Lung (tissue), 12 donors: Measurements from ENCODE around the gene SPIRE1. TPM values are rescaled to one million over a fixed set of nuclear protein-coding genes. Genes with fewer than 3 reads are reported as not detected.

Source experiments
- ATAC-seq: fragments of 200-7000 bp; cut with Tn5 transposase; one replicate; pipeline ENCODE4 v1.9.1; 2020; ENCODE audit warnings: moderate number of reproducible peaks; ENCODE audit not compliant: insufficient read depth, low FRiP score
- DNase-seq, 3 donors: peaks; one replicate each; pipeline ENCODE4 v3.0.0-alpha.2; 2013 to 2017
- H3K27ac ChIP-seq, 2 donors: one replicate each; pipeline ENCODE4 v1.5.1; 2013; ENCODE audit warnings: mild to moderate bottlenecking in 2 of 2, moderate library complexity in 2 of 2, control low read depth in 1 of 2, inconsistent platforms in 1 of 2, low read depth in 1 of 2, low read length in 1 of 2
- H3K27me3 ChIP-seq, 3 donors: one replicate each; pipeline ENCODE4 v1.5.1; 2013; ENCODE audit warnings: low read length in 2 of 3; ENCODE audit not compliant: control insufficient read depth in 3 of 3, insufficient read depth in 3 of 3
- H3K36me3 ChIP-seq, 4 donors: one replicate each; pipeline ENCODE4 v1.5.1; 2013; ENCODE audit warnings: low read length in 4 of 4, mild to moderate bottlenecking in 1 of 4, moderate library complexity in 1 of 4; ENCODE audit not compliant: control insufficient read depth in 4 of 4, insufficient read depth in 4 of 4
- H3K4me1 ChIP-seq, 5 donors: one replicate each; pipeline ENCODE4 v1.5.1; 2013; ENCODE audit warnings: low read length in 5 of 5, mild to moderate bottlenecking in 2 of 5, moderate library complexity in 1 of 5; ENCODE audit not compliant: control insufficient read depth in 5 of 5, insufficient read depth in 5 of 5
- H3K4me3 ChIP-seq: one replicate; pipeline ENCODE4 v1.5.1; 2013; ENCODE audit warnings: mild to moderate bottlenecking, control low read depth, moderate library complexity
- H3K9ac ChIP-seq, 2 donors: one replicate each; pipeline ENCODE4 v1.5.1; 2013; ENCODE audit warnings: low read length in 2 of 2, control low read depth in 1 of 2; ENCODE audit not compliant: insufficient read depth in 1 of 2
- H3K9me3 ChIP-seq, 4 donors: one replicate each; pipeline ENCODE4 v1.5.1; 2013; ENCODE audit warnings: low read length in 3 of 4, mild to moderate bottlenecking in 1 of 4, moderate library complexity in 1 of 4; ENCODE audit not compliant: control insufficient read depth in 4 of 4, insufficient read depth in 3 of 4
- WGBS, 2 donors: extraction: QIAGEN DNeasy Blood & Tissue Kit; methylation state at CpG; one replicate each; pipeline ENCODE4 v1.1.7; 2013; 5-methylcytosine and 5-hydroxymethylcytosine counted together
- polyA plus RNA-seq, 2 donors: library from polyadenylated mRNA; stranded (reverse); fragments of 200-250 nt; gene quantifications; one replicate each; pipeline ENCODE4 v1.2.1, GENCODE V29; 2013
- total RNA-seq, 2 donors: library from RNA; depleted of rRNA in 1 of 2; stranded (reverse); fragments of >200 nt in 1 of 2; gene quantifications; one replicate each; pipeline ENCODE4 v1.2.1, GENCODE V29; 2014 to 2021
- TF ChIP-seq, protein P1 (sequence below): IDR thresholded peaks from 2 replicates; pipeline ENCODE4 v1.5.1; 2012; ENCODE audit warnings: mild to moderate bottlenecking; ENCODE audit errors: control extremely low read depth, extremely low read depth
- donor health status: control.
- donor health status: control.
- donor health status: Bipolar disorder and iron deficiency.
- donor health status: healthy.
- donor health status: DM: yes; HTN: yes; CAD: no.

Gene SPIRE1
- total and polyA plus RNA-seq, 4 donors: 8.7 to 34.0 (median 14.8) TPM

GRCh38 chr18:12593866-12594265 is 64.0 kb downstream of the SPIRE1 start:
- Histone ChIP-seq H3K9me3 (no peaks in the 10 kb centered on the region), H3K27me3 (no peaks in the 10 kb centered on the region), H3K4me1 (peaks cover 3 to 16% (median 6%) of the 10 kb centered on the region in 5 donors), H3K36me3 (no peaks in the 10 kb centered on the region), H3K9ac (no peak overlapping the region), H3K4me3 (no peak overlapping the region), H3K27ac (no peak overlapping the region)
- ATAC-seq (no peak), DNase-seq (peak in 2 of 3 donors; percentile 47 to 58)
- TF ChIP-seq, protein P1, sequence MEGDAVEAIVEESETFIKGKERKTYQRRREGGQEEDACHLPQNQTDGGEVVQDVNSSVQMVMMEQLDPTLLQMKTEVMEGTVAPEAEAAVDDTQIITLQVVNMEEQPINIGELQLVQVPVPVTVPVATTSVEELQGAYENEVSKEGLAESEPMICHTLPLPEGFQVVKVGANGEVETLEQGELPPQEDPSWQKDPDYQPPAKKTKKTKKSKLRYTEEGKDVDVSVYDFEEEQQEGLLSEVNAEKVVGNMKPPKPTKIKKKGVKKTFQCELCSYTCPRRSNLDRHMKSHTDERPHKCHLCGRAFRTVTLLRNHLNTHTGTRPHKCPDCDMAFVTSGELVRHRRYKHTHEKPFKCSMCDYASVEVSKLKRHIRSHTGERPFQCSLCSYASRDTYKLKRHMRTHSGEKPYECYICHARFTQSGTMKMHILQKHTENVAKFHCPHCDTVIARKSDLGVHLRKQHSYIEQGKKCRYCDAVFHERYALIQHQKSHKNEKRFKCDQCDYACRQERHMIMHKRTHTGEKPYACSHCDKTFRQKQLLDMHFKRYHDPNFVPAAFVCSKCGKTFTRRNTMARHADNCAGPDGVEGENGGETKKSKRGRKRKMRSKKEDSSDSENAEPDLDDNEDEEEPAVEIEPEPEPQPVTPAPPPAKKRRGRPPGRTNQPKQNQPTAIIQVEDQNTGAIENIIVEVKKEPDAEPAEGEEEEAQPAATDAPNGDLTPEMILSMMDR: no peak
- 88 to 97% methylated on average over 8 of the region's 8 CpGs for WGBS, 2 donors

DNA sequence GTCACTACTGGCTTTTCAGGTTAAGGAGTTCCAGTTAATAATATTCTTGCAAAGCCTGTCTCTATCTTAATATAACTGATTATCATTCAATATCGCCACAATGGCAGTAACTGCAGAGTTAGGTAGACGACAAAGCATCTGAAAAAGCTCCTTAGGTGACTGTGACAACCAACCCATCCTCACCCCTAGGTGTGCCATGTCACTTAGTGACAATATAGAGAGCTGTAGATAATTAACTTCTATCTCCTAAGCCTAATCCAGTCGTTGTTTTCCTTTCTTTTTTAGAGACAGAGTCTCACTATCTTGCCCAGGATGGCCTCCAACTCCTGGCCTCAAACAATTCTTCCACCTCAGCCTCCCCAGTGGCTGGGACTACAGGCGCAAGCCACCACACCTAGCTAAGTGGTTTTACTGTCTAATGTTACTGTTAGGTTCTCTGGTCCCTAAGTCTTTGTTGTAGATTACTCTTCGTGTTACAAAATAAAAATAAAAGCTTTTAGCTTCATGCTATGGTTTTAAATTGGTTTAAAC is 65.2 kb downstream of the SPIRE1 start:
- 88 to 92% methylated on average over 5 of the region's 5 CpGs for WGBS, 2 donors
- no peak for DNase-seq
- no peak overlapping the region for H3K9ac ChIP-seq
- H3K4me3 ChIP-seq: no peak overlapping the region
- no peak overlapping the region for H3K27ac ChIP-seq
- H3K4me1 ChIP-seq: peaks cover 0 to 12% (median 4%) of the 10 kb centered on the region in 5 donors
- H3K9me3 ChIP-seq: no peaks in the 10 kb centered on the region
- TF ChIP-seq, protein P1: no peak
- H3K36me3 ChIP-seq: no peaks in the 10 kb centered on the region
- ATAC-seq: no peak
- no peaks in the 10 kb centered on the region for H3K27me3 ChIP-seq

DNA sequence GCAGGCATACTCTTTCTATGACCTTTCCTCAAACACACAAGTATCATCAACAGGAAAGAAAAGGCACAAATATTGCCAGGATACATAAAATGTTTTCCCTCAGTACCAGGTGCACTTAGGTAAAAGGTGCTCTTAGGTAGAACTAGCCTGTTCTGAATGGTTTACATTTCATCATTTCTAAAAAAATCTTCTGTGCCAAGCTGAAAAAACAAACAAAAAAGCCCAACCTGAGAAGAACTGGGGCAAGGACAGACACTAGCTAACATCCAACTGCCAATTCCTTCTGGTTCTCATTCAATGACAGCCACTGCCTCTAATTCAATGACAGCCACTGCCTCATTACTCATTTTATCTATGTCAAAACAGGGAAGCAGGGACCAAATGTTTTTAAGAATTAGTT is 68.5 kb downstream of the SPIRE1 start:
- TF ChIP-seq, protein P1: no peak
- Histone ChIP-seq H3K4me3 (no peak overlapping the region), H3K9ac (no peak overlapping the region), H3K9me3 (no peaks in the 10 kb centered on the region), H3K27ac (peak overlapping the region in 1 of 2 donors; percentile 63), H3K27me3 (no peaks in the 10 kb centered on the region), H3K36me3 (no peaks in the 10 kb centered on the region), H3K4me1 (peaks cover 0 to 5% (median 0%) of the 10 kb centered on the region in 5 donors)
- ATAC-seq (no peak), DNase-seq (no peak)

- WGBS, 2 donors: 70 to 87% methylated on average over 1 of the region's 1 CpG
- ATAC-seq (no peak), DNase-seq (no peak)
- H3K36me3 ChIP-seq: no peaks in the 10 kb centered on the region
- TF ChIP-seq, protein P1: no peak
- no peak overlapping the region for H3K27ac ChIP-seq
- H3K27me3 ChIP-seq: no peaks in the 10 kb centered on the region
- no peak overlapping the region for H3K9ac ChIP-seq
- H3K4me1 ChIP-seq: peaks cover 0 to 6% (median 0%) of the 10 kb centered on the region in 5 donors
- no peak overlapping the region for H3K4me3 ChIP-seq
- H3K9me3 ChIP-seq: no peaks in the 10 kb centered on the region
Observed at GRCh38 chr18:12586956-12587355, 71.0 kb downstream of the SPIRE1 start.
